GM23338 (cell line): ENCODE data around the gene CACNB1. TPM values are rescaled to one million over a fixed set of nuclear protein-coding genes. Genes with fewer than 3 reads are reported as not detected.
A peak's percentile ranks its signal among the peaks of the same experiment; 100 is the strongest.

Source experiments
- ATAC-seq: fragments of 200-7000 bp; cut with Tn5 transposase; 3 replicates; pipeline ENCODE4 v1.9.1; 2020
- DNase-seq: peaks from one replicate; pipeline ENCODE4 v3.0.0-alpha.2; 2015; ENCODE audit warnings: low spot score
- H2AFZ ChIP-seq: fragments of 200-600 bp; sonication (generic); 2 replicates; pipeline ENCODE4 v1.8.0; 2016; ENCODE audit warnings: antibody characterized with exemption, mild to moderate bottlenecking, moderate library complexity
- H3F3A ChIP-seq: fragments of 200-600 bp; sonication (generic); replicated peaks from 2 replicates; pipeline ENCODE4 v1.8.0; 2017; ENCODE audit warnings: antibody characterized with exemption, mixed run types, low read depth
- H3K27ac ChIP-seq: fragments of 200-600 bp; sonication (generic); 2 replicates; pipeline ENCODE4 v1.6.1; 2016; ENCODE audit warnings: low read depth
- H3K27me3 ChIP-seq: fragments of 200-600 bp; sonication (generic); 2 replicates; pipeline ENCODE4 v1.8.0; 2016; ENCODE audit warnings: mild to moderate bottlenecking, mixed run types, moderate library complexity; ENCODE audit not compliant: insufficient read depth
- H3K36me3 ChIP-seq: fragments of 200-600 bp; sonication (generic); 2 replicates; pipeline ENCODE4 v1.8.0; 2016; ENCODE audit warnings: mild to moderate bottlenecking; ENCODE audit not compliant: insufficient read depth
- H3K4me1 ChIP-seq: fragments of 200-600 bp; sonication (generic); 2 replicates; pipeline ENCODE4 v1.8.0; 2016; ENCODE audit warnings: mild to moderate bottlenecking, moderate library complexity; ENCODE audit not compliant: insufficient read depth
- H3K4me2 ChIP-seq: fragments of 200-600 bp; sonication (generic); 2 replicates; pipeline ENCODE4 v1.7.1; 2017; ENCODE audit warnings: mixed run types
- H3K4me3 ChIP-seq: fragments of 200-600 bp; sonication (generic); 2 replicates; pipeline ENCODE4 v1.6.1; 2016; ENCODE audit warnings: mixed run types
- H3K79me2 ChIP-seq: fragments of 200-600 bp; sonication (generic); replicated peaks from 2 replicates; pipeline ENCODE4 v1.8.0; 2017; ENCODE audit warnings: mild to moderate bottlenecking; ENCODE audit not compliant: insufficient read depth
- H3K9me2 ChIP-seq: fragments of 200-600 bp; sonication (generic); 2 replicates; pipeline ENCODE4 v1.8.0; 2017; ENCODE audit not compliant: insufficient read depth
- H4K20me1 ChIP-seq: fragments of 200-600 bp; sonication (generic); replicated peaks from 2 replicates; pipeline ENCODE4 v1.8.0; 2017; ENCODE audit warnings: mild to moderate bottlenecking; ENCODE audit not compliant: insufficient read depth
- H3K27ac Mint-ChIP-seq: 2 replicates; pipeline ENCODE4 v1.8.0; 2020; ENCODE audit warnings: inconsistent platforms, mild to moderate bottlenecking, moderate library complexity, mixed read lengths
- H3K27me3 Mint-ChIP-seq: 3 replicates; pipeline ENCODE4 v1.8.0; 2022; ENCODE audit warnings: low read depth, mild to moderate bottlenecking, moderate library complexity, mixed read lengths, inconsistent platforms; ENCODE audit not compliant: insufficient read depth, poor library complexity
- H3K36me3 Mint-ChIP-seq: 3 replicates; pipeline ENCODE4 v1.8.0; 2021; ENCODE audit warnings: low read depth, mild to moderate bottlenecking, inconsistent platforms, moderate library complexity, mixed read lengths
- H3K4me1 Mint-ChIP-seq: 3 replicates; pipeline ENCODE4 v1.8.0; 2020; ENCODE audit warnings: mild to moderate bottlenecking, inconsistent platforms, mixed read lengths
- H3K4me3 Mint-ChIP-seq: 3 replicates; pipeline ENCODE4 v1.8.0; 2021; ENCODE audit warnings: moderate library complexity, mild to moderate bottlenecking, inconsistent platforms, mixed read lengths
- H3K9me3 Mint-ChIP-seq: 3 replicates; pipeline ENCODE4 v1.8.0; 2020; ENCODE audit warnings: moderate library complexity, mild to moderate bottlenecking, inconsistent platforms, mixed read lengths
- CTCF ChIP-seq, 2 experiments: fragments of 200-600 bp in 1 of 2; sonication (generic) in 1 of 2; conservative IDR thresholded peaks; 2 replicates each; pipeline versions ENCODE4 v1.5.1 to v1.6.1; 2016 to 2017; ENCODE audit warnings: antibody characterized with exemption in 2 of 2, low read depth in 2 of 2, mild to moderate bottlenecking in 2 of 2, moderate library complexity in 1 of 2
- EZH2 ChIP-seq: fragments of 200-600 bp; sonication (generic); IDR thresholded peaks from one replicate; pipeline ENCODE4 v1.8.0; 2017; ENCODE audit warnings: antibody characterized with exemption, mild to moderate bottlenecking, low read depth; ENCODE audit not compliant: unreplicated experiment
- EZH2phosphoT487 ChIP-seq: fragments of 200-600 bp; sonication (generic); IDR thresholded peaks from one replicate; pipeline ENCODE4 v1.8.1; 2018; ENCODE audit warnings: antibody characterized with exemption; ENCODE audit not compliant: unreplicated experiment
- POLR2AphosphoS5 ChIP-seq: IDR thresholded peaks from 2 replicates; pipeline ENCODE4 v1.6.1; 2016; ENCODE audit warnings: antibody characterized with exemption, low read depth
- ZNF462 ChIP-seq: fragments of 250-450 bp; sonication (Bioruptor Pico); IDR thresholded peaks from 2 replicates; pipeline ENCODE4 v1.5.0; 2020; ENCODE audit warnings: mild to moderate bottlenecking, moderate library complexity
- polyA plus RNA-seq: library from polyadenylated mRNA; unstranded; fragments of >200 nt; fragmentation: Nextera tagmentation; extraction: Ambion mirVana; gene quantifications from 2 replicates; pipeline ENCODE4 v1.2.1, GENCODE V29; 2016
- total RNA-seq: library from RNA; depleted of rRNA; stranded (reverse); fragments of >200 nt; shearing (Covaris generic); gene quantifications from 2 replicates; pipeline ENCODE4 v1.2.3, GENCODE V29; 2014

The CACNB1 gene
- total and polyA plus RNA-seq, 2 experiments from 2014 or later = 8.4 to 13.1 TPM

- no peaks in the 10 kb centered on the region for H3K36me3 ChIP-seq
- peaks cover 9% of the 10 kb centered on the region; the same call in 1 of the 2 replicates for H3F3A ChIP-seq
- Mint-ChIP-seq H3K9me3 (no peaks in the 10 kb centered on the region), H3K27ac (no peak overlapping the region), H3K4me3 (peak overlapping the region; percentile 33; the same call in 1 of the 3 replicates), H3K4me1 (peaks cover 20% of the 10 kb centered on the region; the same call in 2 of the 3 replicates), H3K36me3 (no peaks in the 10 kb centered on the region), H3K27me3 (peaks cover 13% of the 10 kb centered on the region)
- H3K9me2 ChIP-seq = no peaks in the 10 kb centered on the region
- H4K20me1 ChIP-seq = no peaks in the 10 kb centered on the region
- peak overlapping the region; percentile 74; the same call in 1 of the 2 replicates for H3K4me2 ChIP-seq
- H3K27me3 ChIP-seq = no peaks in the 10 kb centered on the region
- ATAC-seq (peak; percentile 76), DNase-seq (peak; percentile 92)
- H3K4me3 ChIP-seq = peak overlapping the region; percentile 39; the same call in 1 of the 2 replicates
- H2AFZ ChIP-seq = peak overlapping the region; percentile 99
- H3K4me1 ChIP-seq = no peaks in the 10 kb centered on the region; the same call in 1 of the 2 replicates
- no peak for TF ChIP-seq EZH2phosphoT487
- TF ChIP-seq EZH2 = no peak
- peak; percentile 73 to 97 for TF ChIP-seq CTCF (conservative IDR thresholded peaks at IDR 0.05; ENCODE audit: low read depth in 2 of 2)
- no peak for TF ChIP-seq ZNF462
- TF ChIP-seq POLR2AphosphoS5 = no peak
- no peaks in the 10 kb centered on the region for H3K79me2 ChIP-seq
- no peak overlapping the region for H3K27ac ChIP-seq
Measured at GRCh38 chr17:39239640-39240314, 42.3 kb upstream of the CACNB1 start.
